Measurements from ENCODE around the gene TRAF3.
"Not testable (repeated sequence)": the region's sequence is repeated elsewhere in the genome, so short reads cannot be mapped to it uniquely, and the experiment has no call there.

TRAF3 gene

DNA sequence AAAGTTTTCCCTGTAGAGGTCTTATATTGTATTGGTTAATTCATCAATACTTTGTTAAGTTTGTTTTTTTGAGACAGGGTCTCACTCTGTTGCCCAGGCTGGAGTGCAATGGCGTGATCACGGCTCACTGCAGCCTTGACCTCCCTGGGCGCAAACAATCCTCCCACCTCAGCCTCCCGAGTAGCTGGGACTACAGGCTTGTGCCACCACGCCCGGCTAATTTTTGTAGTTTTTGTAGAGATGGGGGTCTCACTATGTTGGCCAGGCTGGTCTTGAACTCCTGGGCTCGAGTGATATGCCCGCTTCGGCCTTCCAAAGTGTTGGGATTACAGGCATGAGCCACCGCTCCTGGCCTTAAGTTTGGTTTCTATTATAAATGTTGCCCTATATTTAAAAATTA, 149.6 kb downstream of the TRAF3 start:
- DNase-seq, result not testable (repeated sequence)

GRCh38 chr14:102927346-102927877, 150.2 kb downstream of the TRAF3 start:
- no peak for DNase-seq

DNA sequence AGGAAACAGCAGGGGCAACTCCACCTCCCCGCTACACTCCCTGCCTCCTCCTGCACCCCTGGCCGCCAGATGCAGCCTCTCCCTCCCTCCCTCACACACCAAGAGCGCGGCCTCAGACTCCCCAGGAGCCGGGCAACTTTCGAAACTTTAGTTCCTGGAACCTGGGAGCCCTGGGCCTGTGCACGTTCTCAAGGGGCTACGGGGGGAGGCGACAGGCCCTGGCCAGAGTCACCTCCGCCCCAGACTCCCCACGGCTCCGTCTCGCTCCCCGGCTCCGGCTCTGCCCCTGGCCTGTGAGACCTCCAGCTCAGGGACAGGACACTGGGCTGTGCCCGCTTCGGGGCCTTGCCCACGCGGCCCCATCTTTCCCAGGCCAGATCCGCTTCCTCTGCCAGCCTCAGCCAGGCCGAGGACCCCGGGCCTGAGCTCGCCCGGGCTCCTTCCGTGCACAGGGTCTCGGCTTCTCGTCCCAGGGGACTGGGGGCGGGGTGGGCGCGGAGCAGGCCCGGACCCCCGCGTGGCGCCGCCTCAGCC, 150.7 kb downstream of the TRAF3 start:
- DNase-seq, result no peak

DNA sequence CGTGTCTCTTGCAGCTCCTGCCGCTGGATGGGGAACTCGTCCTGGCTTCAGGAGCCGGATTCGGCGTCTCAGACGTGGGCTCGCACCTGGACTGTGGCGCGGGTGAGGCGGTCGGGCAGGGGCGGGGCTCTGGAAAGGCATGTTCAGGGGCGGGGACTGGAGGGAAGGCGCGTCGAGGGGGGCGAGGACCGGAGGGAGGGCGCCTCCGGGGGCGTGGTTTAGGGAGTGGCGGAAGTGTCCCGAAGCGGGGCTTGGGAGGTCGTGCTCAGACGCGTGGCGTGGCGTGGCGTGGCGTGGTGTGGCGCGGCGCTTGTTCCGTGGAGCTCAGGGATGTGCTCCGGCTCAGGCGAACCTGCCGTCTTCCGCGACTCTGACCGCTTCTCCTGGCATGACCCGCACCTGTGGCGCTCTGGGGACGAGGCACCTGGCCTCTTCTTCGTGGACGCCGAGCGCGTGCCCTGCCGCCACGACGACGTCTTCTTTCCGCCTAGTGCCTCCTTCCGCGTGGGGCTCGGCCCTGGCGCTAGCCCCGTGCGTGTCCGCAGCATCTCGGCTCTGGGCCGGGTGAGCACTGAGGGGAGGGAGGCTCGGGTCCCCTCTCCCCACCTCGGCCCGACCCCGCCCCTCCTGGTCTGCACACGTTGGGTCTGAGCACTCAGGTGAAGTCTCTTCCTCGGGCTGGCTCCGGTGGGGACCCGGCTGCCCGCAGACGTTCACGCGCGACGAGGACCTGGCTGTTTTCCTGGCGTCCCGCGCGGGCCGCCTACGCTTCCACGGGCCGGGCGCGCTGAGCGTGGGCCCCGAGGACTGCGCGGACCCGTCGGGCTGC, 151.4 kb downstream of the TRAF3 start:
- DNase-seq, result peak; percentile 72

DNA sequence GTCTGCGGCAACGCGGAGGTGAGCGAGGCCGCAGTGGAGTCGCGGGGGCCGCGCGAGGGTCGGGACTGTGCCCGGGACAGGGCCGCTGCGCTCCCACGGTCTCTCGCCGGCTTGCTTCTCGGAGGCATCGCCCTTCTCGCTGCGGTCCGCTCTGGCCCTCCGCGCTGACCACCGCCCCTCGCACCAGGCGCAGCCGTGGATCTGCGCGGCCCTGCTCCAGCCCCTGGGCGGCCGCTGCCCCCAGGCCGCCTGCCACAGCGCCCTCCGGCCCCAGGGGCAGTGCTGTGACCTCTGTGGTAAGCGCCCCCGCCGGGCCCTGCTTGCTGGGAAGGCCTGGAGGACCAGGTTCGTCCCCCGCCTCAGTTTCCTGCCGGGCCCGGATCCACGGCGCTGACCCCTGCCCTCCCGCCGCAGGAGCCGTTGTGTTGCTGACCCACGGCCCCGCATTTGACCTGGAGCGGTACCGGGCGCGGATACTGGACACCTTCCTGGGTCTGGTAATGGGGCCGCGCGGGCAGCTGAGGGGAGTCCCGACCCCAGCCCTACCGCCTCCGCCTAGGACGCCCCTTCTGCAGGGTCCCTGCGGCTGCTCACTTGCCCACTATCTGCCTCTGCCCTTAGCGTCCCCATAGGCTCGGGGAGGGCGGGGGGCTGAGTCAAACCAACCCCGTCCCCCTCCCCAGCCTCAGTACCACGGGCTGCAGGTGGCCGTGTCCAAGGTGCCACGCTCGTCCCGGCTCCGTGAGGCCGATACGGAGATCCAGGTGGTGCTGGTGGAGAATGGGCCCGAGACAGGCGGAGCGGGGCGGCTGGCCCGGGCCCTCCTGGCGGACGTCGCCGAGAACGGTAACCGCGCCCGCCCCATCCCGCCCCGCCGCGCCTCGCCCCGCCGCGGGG, 152.2 kb downstream of the TRAF3 start:
- DNase-seq, result no peak

DNA sequence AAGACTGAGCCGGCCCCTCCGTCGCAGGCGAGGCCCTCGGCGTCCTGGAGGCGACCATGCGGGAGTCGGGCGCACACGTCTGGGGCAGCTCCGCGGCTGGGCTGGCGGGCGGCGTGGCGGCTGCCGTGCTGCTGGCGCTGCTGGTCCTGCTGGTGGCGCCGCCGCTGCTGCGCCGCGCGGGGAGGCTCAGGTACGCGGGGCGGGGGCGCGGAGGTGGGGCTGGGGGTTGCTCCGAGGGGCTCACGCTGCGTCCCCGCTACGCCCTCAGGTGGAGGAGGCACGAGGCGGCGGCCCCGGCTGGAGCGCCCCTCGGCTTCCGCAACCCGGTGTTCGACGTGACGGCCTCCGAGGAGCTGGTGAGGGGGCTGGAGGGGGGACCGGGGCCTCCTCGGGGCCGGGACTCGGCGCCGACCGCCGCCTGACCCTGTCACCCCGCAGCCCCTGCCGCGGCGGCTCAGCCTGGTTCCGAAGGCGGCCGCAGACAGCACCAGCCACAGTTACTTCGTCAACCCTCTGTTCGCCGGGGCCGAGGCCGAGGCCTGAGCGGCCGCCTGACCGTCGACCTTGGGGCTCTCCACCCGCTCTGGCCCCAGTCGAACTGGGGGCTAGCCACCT, 153.0 kb downstream of the TRAF3 start:
- DNase-seq, result no peak

DNA sequence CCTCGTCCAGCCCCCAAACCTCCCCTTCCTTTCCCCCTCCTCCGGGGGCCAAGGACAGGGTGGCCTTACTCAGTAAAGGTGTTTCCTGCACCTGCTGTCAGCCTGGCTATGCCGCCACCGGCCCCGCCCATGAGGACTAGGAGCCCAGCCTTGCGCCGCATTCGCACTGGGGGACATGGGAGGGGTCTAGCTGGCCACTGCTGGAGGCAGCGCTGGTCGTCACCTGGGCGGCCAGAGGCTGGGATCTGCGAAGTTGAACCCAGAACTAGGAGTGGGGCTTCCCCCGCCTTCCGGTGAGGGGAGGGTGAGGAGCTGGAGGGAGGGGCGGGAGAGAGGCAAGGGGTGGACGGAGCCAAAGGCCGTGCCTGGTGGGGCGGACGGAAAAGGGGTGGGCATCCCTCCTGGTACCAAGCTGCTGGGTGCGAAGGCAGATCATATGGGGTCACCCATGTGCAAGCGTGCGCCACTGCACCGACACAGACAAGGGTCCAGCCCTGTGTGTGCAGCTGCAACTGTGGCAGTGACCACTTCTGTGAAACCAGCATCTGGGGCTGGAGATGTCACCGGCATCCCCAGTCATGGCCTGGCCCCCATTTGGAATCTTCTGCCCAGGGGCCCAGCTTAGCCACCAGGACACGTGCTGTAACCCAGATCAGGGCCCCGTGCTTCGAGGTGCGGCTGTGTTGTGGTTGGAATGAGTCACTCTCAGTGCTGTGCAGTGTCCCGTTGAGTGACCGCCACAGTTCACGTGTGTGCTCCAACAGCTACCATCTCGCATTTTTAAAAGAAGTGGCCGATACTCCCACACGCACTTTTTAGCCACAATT, 153.7 kb downstream of the TRAF3 start:
- DNase-seq, result no peak

- DNase-seq, result no peak
Observed at GRCh38 chr14:102931580-102932285, 154.5 kb downstream of the TRAF3 start.

- DNase-seq, result no peak
Observed at GRCh38 chr14:102932484-102933248, 155.4 kb downstream of the TRAF3 start.

GRCh38 chr14:102933618-102934231, 156.5 kb downstream of the TRAF3 start:
- no peak for DNase-seq

- DNase-seq, result no peak
Observed at GRCh38 chr14:102935756-102936155, 158.5 kb downstream of the TRAF3 start.

DNA sequence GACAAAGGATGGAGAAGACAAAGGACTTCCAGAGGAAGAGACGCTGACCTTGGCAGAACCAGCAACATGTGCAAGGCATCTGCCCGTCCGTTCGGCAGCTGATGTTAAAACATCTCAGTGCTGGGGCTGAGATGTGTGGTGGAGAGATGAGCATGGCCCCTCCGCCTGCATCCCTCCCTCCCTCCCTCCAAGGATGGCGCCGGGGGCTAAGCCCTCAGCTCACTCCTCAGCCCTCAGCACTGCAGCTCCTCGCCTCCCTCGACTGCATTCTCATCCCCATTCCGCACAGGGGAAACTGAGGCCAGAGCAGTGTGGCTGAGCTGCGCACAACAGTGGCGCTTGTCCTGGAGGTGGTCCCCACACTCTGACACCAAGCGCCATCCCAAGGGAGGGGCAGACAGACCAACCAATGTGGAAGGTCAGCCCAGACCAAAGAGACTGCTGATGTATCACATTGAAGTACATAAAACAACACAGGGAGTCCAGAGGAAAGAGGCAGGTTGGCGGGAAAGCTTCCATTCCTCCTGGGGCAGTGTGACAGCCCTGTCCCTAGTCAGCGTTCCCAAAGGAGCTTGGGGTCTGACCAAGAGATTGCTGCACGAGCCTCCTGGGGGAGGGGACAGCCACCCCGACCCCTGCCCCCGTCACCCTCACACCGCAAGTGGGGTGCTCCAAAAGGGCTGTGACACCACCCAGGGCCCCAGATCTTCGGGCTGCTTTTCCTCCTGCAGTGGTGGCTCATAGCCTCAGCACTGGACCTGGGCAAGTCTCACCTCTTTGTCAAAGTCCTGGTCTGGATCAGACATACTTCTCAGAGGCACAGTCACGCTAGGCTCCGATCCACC, 160.3 kb downstream of the TRAF3 start:
- no peak for DNase-seq

DNA sequence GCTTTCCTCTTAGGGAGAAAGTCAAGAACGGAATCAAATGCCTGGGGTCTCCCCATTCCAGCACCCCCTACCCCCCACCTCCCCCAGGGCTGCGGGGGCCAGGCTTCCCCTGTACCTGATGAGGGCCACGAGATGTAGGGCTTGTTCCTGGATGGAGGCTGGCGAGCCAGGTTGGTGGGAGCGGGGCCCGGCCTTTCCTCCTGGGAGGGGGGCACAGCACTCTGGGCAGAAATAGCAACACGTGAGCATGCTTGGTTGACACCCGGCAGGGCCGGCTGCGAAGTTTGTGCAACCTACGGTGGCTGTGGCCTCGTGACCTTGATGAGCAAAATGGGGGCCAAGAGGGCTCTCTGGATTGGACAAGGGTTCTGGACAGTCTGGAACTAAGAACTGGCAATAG, 160.9 kb downstream of the TRAF3 start:
- no peak for DNase-seq

DNA sequence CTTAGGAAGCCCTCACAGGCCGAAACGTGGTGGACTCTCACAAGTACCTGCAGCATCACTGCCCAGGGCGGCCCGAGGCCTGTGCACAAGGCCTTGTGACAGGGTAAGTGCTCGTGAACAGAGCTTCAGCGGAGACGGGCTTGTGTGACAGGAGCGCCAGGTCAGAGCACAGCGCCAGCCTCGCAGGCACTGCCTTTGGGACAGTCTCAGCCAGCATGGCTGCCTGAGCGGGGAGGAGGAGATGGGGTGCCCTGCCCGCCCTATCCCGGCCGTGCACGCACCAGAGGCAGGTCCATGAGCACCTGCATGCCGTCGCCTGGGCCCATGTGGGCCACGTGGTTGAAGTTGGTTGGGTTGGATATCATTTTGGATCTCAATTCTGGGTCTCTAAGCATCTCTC, 162.1 kb downstream of the TRAF3 start:
- no peak for DNase-seq

GRCh38 chr14:102939820-102940561, 162.7 kb downstream of the TRAF3 start:
- DNase-seq, result no peak

DNA sequence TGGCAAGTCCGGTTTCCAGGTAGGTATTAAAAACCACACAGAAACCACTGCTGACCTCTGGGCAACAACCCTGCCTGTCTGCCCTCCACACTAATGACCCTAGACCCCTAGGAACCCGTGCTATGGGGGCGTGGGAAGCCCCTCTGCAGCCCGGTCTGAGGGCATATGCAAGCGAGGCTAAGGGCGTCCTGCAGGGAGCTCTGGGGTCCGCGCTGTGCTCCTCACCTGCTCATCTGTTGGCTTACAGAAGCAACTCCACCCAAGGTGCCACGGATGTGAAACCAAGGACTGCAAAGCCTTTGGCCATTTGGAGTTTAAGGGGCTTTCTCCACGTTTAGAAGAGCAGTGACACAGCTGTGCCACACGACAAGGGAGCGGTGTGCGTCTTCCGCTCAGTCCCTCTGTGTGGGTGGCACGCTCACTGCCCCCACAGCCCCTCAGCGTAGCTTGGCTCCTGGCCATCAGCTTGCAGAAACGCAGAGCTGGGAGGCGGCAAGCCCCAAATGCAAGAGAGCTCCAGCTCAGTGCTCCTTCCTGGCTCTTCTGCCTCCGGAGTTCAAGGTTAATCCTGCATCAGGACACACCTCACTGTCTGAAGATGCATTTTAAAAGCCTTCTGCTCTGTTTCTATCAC, 163.6 kb downstream of the TRAF3 start:
- DNase-seq, result no peak

DNA sequence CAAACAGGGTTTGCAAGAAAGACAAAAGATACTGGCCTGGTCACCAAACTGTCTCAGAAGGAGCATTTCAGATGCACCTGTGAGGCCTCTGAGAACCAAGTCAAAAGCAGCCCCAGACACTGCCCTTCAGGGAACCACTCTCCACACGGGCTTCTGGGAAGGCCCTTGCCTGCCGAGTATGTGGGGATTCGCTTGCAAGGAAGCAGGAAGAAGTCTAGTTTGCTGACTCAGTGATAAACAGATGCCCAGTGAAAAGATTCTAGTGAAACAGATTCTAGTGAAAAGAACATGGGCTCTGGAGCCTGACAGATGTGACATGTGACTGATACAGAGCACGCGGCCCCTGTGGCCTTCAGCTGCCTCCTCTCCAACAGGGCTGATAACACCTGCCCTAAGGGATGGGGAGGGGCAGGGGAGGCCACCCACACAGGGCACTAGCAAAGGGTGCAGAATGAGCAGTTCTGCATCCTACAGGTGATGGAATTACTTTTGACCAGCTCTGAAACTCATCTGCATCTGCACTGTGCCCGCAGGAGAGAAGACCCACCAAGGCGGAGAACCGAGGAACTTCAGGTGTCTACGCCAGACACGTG, 164.3 kb downstream of the TRAF3 start:
- no peak for DNase-seq

DNA sequence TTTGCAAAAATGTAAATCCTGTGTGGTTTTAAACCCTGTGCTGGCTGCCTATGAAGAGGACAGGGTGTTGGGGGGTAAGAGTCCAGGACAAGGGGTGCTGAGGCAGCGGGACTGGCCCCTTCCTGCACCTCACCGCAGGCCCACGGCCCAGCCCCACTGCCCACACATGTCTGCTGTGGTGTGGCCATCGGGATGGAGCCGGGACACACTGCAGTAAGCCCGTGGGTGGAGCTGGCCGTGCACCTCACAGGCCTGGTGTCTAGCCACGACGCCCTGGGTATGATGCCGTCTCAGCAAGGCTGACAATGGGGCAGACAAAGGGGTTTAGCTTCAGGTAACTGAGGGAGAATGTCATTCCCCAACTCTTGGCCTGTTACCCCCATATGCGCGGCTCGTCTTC, 164.8 kb downstream of the TRAF3 start:
- no peak for DNase-seq
